ENCODE results near the gene CIC. TPM values are rescaled to one million over a fixed set of nuclear protein-coding genes. Genes with fewer than 3 reads are reported as not detected.

The CIC gene
- total and polyA plus RNA-seq, 5 donors: 28.6 to 42.7 (median 39.3) TPM

GRCh38 chr19:42292042-42292960, 23.2 kb downstream of the CIC start:
- no peak overlapping the region for H3K27ac ChIP-seq (ENCODE audit: low read length)
- no peaks in the 10 kb centered on the region for H3K27me3 ChIP-seq (ENCODE audit: control insufficient read depth, insufficient read depth)
- H3K4me1 ChIP-seq (ENCODE audit: control insufficient read depth, insufficient read depth, low read length): no peaks in the 10 kb centered on the region
- no peak overlapping the region for H3K4me3 ChIP-seq (ENCODE audit: low read length)
- intact Hi-C loops (cut with DNase I): no loop called here
- DNase-seq: peak in 1 of 3 donors; percentile 65
- no peaks in the 10 kb centered on the region for H3K9me3 ChIP-seq (ENCODE audit: control insufficient read depth, low read length)
- 94% methylated on average over 27 of the region's 27 CpGs for WGBS
- no peak for ATAC-seq

DNA sequence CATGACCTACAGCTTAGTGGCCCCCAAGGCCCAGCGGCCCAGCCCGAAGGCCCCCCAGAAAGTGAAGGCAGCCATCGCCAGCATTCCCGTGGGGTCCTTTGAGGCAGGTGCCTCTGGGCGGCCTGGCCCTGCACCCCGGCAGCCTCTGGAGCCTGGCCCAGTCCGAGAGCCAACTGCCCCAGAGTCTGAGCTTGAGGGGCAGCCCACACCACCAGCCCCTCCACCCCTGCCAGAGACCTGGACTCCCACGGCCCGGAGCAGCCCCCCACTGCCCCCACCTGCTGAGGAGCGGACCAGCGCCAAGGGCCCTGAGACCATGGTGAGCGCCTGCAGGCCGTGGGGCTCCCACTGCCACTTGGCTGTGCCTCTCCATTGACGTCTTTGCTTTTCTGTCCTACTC, 23.9 kb downstream of the CIC start:
- no peak for ATAC-seq
- WGBS: 89% methylated on average over 14 of the region's 14 CpGs
- intact Hi-C loops (cut with DNase I): no loop called here

DNA sequence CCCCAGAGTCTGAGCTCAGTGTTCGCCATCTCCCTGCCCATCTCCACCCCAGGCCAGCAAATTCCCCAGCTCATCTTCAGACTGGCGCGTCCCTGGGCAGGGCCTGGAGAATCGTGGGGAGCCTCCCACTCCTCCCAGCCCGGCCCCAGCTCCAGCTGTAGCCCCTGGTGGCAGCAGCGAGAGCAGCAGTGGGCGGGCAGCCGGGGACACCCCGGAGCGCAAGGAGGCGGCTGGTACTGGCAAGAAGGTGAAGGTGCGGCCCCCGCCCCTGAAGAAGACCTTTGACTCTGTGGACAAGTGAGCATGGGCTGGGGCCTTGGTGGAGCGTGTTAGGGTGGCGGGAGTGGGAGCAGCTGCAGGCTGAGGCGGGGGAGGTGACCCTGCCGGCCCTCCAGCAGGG, 24.5 kb downstream of the CIC start:
- H3K9me3 ChIP-seq (ENCODE audit: control insufficient read depth, low read length): no peaks in the 10 kb centered on the region
- DNase-seq (peak in 1 of 3 donors; percentile 65), ATAC-seq (no peak)
- H3K4me3 ChIP-seq (ENCODE audit: low read length): no peak overlapping the region
- no peaks in the 10 kb centered on the region for H3K4me1 ChIP-seq (ENCODE audit: control insufficient read depth, insufficient read depth, low read length)
- 82% methylated on average over 17 of the region's 17 CpGs for WGBS
- no peak overlapping the region for H3K27ac ChIP-seq (ENCODE audit: low read length)
- intact Hi-C loops (cut with DNase I): no loop called here
- H3K27me3 ChIP-seq (ENCODE audit: control insufficient read depth, insufficient read depth): no peaks in the 10 kb centered on the region

More for the DNA sequence above, 23.9 kb downstream of the CIC start:
- no peaks in the 10 kb centered on the region for H3K9me3 ChIP-seq (ENCODE audit: control insufficient read depth, low read length)
- no peak overlapping the region for H3K27ac ChIP-seq (ENCODE audit: low read length)
- no peaks in the 10 kb centered on the region for H3K27me3 ChIP-seq (ENCODE audit: control insufficient read depth, insufficient read depth)
- peak in 1 of 3 donors; percentile 67 for DNase-seq
- H3K4me1 ChIP-seq (ENCODE audit: control insufficient read depth, insufficient read depth, low read length): no peaks in the 10 kb centered on the region
- H3K4me3 ChIP-seq (ENCODE audit: low read length): no peak overlapping the region

GRCh38 chr19:42293948-42294347, 24.9 kb downstream of the CIC start:
- peak in 1 of 3 donors; percentile 58 for DNase-seq
- Histone ChIP-seq H3K9me3 (ENCODE audit: control insufficient read depth, low read length) (no peaks in the 10 kb centered on the region), H3K27ac (ENCODE audit: low read length) (no peak overlapping the region), H3K4me1 (ENCODE audit: control insufficient read depth, insufficient read depth, low read length) (no peaks in the 10 kb centered on the region), H3K4me3 (ENCODE audit: low read length) (no peak overlapping the region), H3K27me3 (ENCODE audit: control insufficient read depth, insufficient read depth) (no peaks in the 10 kb centered on the region)
- 91% methylated on average over 15 of the region's 15 CpGs for WGBS
- intact Hi-C loops (cut with DNase I): no loop called here
- no peak for ATAC-seq

DNA sequence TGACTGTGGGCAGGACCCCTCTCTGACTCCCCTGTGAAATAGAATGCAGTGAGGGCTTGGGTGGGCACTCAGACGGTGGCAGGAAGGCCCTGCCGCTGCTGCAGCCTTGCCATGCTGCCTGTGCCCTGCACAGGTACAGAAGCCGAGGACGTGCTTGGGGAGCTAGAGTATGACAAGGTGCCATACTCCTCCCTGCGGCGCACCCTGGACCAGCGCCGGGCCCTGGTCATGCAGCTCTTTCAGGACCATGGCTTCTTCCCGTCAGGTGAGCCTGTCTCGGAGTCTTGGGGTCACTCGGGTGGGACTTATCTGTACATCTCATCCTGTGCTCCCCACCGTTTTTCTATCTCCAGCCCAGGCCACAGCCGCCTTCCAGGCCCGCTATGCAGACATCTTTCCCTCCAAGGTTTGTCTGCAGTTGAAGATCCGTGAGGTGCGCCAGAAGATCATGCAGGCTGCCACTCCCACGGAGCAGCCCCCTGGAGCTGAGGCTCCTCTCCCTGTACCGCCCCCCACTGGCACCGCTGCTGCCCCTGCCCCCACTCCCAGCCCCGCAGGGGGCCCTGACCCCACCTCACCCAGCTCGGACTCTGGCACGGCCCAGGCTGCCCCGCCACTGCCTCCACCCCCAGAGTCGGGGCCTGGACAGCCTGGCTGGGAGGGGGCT, 25.6 kb downstream of the CIC start:
- peak in 2 of 3 donors; percentile 41 to 60 for DNase-seq
- H3K9me3 ChIP-seq (ENCODE audit: control insufficient read depth, low read length): no peaks in the 10 kb centered on the region
- ATAC-seq: no peak
- WGBS: 76% methylated on average over 24 of the region's 24 CpGs
- no peaks in the 10 kb centered on the region for H3K4me1 ChIP-seq (ENCODE audit: control insufficient read depth, insufficient read depth, low read length)
- intact Hi-C loops (cut with DNase I): loop anchor here in 1 of 4 donors (5.0 kb wide), 1 partner anchor 47 kb away; no protein-coding TSS in a partner anchor
- H3K27ac ChIP-seq (ENCODE audit: low read length): no peak overlapping the region
- H3K27me3 ChIP-seq (ENCODE audit: control insufficient read depth, insufficient read depth): no peaks in the 10 kb centered on the region
- no peak overlapping the region for H3K4me3 ChIP-seq (ENCODE audit: low read length)

- no peak overlapping the region for H3K4me3 ChIP-seq (ENCODE audit: low read length)
- no peaks in the 10 kb centered on the region for H3K9me3 ChIP-seq (ENCODE audit: control insufficient read depth, low read length)
- ATAC-seq: no peak
- H3K27ac ChIP-seq (ENCODE audit: low read length): no peak overlapping the region
- DNase-seq: peak in 2 of 3 donors; percentile 11 to 30
- intact Hi-C loops (cut with DNase I): loop anchor here in 1 of 4 donors (5.0 kb wide), 1 partner anchor 48 kb away; no protein-coding TSS in a partner anchor
- H3K4me1 ChIP-seq (ENCODE audit: control insufficient read depth, insufficient read depth, low read length): no peaks in the 10 kb centered on the region
- H3K27me3 ChIP-seq (ENCODE audit: control insufficient read depth, insufficient read depth): no peaks in the 10 kb centered on the region
- WGBS: 67% methylated on average over 5 of the region's 5 CpGs
Observed at GRCh38 chr19:42295342-42295741, 26.3 kb downstream of the CIC start.

DNA sequence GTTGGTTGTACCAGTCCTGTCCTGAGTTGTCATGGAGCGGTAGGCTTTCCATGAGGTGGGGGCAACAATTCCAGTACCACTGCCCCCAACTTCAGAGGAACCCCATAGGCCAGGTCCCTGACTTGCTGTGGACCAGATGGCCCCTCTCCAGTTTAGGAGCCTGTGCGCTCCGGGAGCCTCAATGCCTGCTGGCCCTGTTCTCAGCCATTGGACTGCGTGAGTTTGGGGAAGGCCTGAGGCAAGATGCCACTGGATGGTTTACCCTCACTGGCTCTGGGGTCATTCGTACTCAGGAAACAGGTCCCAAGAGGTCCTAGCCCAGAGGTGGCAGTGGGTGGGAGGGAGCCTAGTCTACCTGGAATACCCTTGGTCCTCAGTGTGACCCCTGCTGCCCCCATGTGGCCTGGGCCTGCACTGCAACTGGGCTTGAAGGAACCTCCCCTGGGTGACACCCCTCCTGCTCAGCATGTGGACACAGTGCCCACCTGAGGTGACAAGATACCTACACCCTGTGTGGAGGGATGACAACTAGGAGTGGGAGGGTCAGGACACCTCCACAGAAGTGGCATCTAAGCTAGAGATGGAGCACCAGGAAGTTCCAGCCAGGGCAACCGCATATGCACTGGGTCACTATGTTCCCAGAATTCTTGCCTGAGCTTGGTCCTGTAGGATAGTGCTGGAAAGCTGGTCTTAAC, 26.9 kb downstream of the CIC start:
- no peak overlapping the region for H3K4me3 ChIP-seq (ENCODE audit: low read length)
- peak; percentile 74 to 94 (median 94) for DNase-seq
- intact Hi-C loops (cut with DNase I): loop anchor here in 1 of 4 donors (5.0 kb wide), 1 partner anchor 49 kb away; no protein-coding TSS in a partner anchor
- no peak overlapping the region for H3K27ac ChIP-seq (ENCODE audit: low read length)
- H3K4me1 ChIP-seq (ENCODE audit: control insufficient read depth, insufficient read depth, low read length): no peaks in the 10 kb centered on the region
- ATAC-seq: peak; percentile 71 to 73
- no peaks in the 10 kb centered on the region for H3K9me3 ChIP-seq (ENCODE audit: control insufficient read depth, low read length)
- WGBS: 79% methylated on average over 6 of the region's 6 CpGs
- H3K27me3 ChIP-seq (ENCODE audit: control insufficient read depth, insufficient read depth): no peaks in the 10 kb centered on the region

DNA sequence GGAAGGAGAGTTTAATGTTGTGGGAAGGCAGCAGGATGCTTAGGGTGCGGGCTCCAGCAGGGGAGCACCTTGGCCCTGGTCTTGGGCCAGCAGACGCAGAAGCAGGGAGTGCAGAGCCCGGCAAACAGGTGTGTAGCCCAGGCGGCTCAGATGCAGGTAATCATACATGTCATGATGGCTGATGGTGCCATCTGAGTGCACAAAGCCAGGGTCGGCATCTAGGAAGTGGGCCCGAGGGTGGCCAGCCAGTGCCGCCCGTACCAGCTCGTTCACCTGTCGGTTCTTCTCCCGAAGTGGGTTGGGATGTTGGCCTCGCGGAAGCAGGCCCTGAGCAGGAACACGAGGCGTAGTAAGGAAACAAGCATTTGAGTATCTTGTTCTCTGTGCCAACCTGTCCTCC, 28.0 kb downstream of the CIC start:
- ATAC-seq (no peak), DNase-seq (peak in 1 of 3 donors; percentile 46)
- Histone ChIP-seq H3K9me3 (ENCODE audit: control insufficient read depth, low read length) (no peaks in the 10 kb centered on the region), H3K4me3 (ENCODE audit: low read length) (no peak overlapping the region), H3K4me1 (ENCODE audit: control insufficient read depth, insufficient read depth, low read length) (no peaks in the 10 kb centered on the region), H3K27me3 (ENCODE audit: control insufficient read depth, insufficient read depth) (no peaks in the 10 kb centered on the region), H3K27ac (ENCODE audit: low read length) (no peak overlapping the region)
- WGBS: 90% methylated on average over 15 of the region's 15 CpGs
- intact Hi-C loops (cut with DNase I): loop anchor here in 1 of 4 donors (5.0 kb wide), 1 partner anchor 50 kb away; no protein-coding TSS in a partner anchor

- Histone ChIP-seq H3K4me3 (ENCODE audit: low read length) (peak within 1 kb of the TSS; percentile 18), H3K4me1 (ENCODE audit: control insufficient read depth, insufficient read depth, low read length) (no peaks in the 10 kb centered on the region), H3K27me3 (ENCODE audit: control insufficient read depth, insufficient read depth) (no peaks in the 10 kb centered on the region), H3K27ac (ENCODE audit: low read length) (no peak within 1 kb of the TSS), H3K9me3 (ENCODE audit: control insufficient read depth, low read length) (no peaks in the 10 kb centered on the region)
- DNase-seq (no peak), ATAC-seq (peak; percentile 33)
- intact Hi-C loops (cut with DNase I): no loop called here
- 8% methylated on average over 21 of the region's 21 CpGs for WGBS
Observed at GRCh38 chr19:42301646-42302203, 32.7 kb downstream of the CIC start, which contains the start of gene PRR19. Gene PRR19, plus strand, starts transcription at chr19:42302132. Its CDS starts 7,453 bp downstream, at chr19:42309585.

GRCh38 chr19:42303101-42303464, 34.0 kb downstream of the CIC start:
- Histone ChIP-seq H3K4me1 (ENCODE audit: control insufficient read depth, insufficient read depth, low read length) (no peaks in the 10 kb centered on the region), H3K4me3 (ENCODE audit: low read length) (no peak overlapping the region), H3K27ac (ENCODE audit: low read length) (no peak overlapping the region), H3K27me3 (ENCODE audit: control insufficient read depth, insufficient read depth) (no peaks in the 10 kb centered on the region), H3K9me3 (ENCODE audit: control insufficient read depth, low read length) (no peaks in the 10 kb centered on the region)
- 71% methylated on average over 11 of the region's 11 CpGs for WGBS
- no peak for ATAC-seq
- no peak for DNase-seq
- intact Hi-C loops (cut with DNase I): no loop called here
